ENCODE data around the gene S100A5.

Gene S100A5

DNA sequence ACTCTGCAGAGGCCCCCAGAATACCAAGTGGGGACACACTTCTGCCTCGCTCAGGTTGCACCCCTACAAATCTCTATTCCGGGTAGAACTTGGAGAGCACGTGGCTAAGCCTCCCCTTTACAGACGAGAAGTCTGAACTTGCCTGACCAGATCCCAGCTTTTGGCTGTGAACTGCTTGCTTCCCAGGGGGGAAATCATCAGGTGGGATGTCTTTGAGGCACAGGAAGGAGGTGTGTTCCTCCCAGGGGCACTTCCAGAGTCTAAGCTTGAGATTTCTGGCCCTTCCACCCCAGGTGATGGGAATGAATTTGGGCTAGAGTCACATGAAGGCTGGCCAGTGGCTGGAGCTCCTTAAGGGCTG is 9.6 kb upstream of the S100A5 start:
- Histone ChIP-seq H3K27ac (no peak overlapping the region), H3K27me3 (ENCODE audit: insufficient read depth, low read depth, severe bottlenecking) (no peaks in the 10 kb centered on the region), H3K4me3 (ENCODE audit: low read depth, low read length) (no peak overlapping the region), H3K36me3 (no peaks in the 10 kb centered on the region), H3K9me3 (ENCODE audit: severe bottlenecking) (no peaks in the 10 kb centered on the region)
- no peak for DNase-seq
- TF ChIP-seq CTCF (IDR thresholded peaks at IDR 0.05; ENCODE audit: low read depth, low read length), result no peak

DNA sequence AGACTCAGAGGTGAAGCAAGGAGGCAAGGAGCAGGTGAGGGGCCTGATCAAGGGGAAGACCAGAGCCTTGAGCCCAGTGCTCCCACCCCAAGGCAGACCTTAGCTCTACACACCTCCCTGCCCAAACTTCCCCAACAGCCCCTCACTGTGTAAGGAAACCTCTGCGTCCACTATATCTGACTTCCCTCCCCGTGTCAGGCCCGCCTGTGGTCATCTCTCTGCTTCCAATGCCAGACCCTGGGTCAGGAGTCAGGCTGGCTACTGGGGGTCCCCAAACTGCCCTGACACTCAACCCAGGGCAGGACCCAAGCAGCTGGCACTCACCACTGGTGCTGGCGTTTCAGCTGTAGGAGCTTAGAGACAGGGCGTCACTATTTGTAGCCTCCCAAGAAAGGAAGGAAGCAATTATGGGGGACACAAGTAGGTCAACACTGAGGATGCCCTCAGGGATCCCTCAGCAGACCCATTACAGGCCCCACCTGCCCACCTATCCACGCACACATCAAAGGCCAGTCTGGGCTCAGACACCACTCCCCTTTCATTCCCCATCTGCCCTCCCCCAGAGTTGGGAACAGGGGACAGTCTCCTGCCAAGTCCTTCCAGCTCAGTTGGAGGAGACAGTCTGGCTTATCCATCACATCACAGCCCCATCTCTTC is 9.1 kb upstream of the S100A5 start:
- no peak for TF ChIP-seq CTCF (IDR thresholded peaks at IDR 0.05; ENCODE audit: low read depth, low read length)
- Histone ChIP-seq H3K9me3 (ENCODE audit: severe bottlenecking) (no peaks in the 10 kb centered on the region), H3K36me3 (no peaks in the 10 kb centered on the region), H3K27ac (no peak overlapping the region), H3K4me3 (ENCODE audit: low read depth, low read length) (no peak overlapping the region), H3K27me3 (ENCODE audit: insufficient read depth, low read depth, severe bottlenecking) (no peaks in the 10 kb centered on the region)
- DNase-seq, result no peak

DNA sequence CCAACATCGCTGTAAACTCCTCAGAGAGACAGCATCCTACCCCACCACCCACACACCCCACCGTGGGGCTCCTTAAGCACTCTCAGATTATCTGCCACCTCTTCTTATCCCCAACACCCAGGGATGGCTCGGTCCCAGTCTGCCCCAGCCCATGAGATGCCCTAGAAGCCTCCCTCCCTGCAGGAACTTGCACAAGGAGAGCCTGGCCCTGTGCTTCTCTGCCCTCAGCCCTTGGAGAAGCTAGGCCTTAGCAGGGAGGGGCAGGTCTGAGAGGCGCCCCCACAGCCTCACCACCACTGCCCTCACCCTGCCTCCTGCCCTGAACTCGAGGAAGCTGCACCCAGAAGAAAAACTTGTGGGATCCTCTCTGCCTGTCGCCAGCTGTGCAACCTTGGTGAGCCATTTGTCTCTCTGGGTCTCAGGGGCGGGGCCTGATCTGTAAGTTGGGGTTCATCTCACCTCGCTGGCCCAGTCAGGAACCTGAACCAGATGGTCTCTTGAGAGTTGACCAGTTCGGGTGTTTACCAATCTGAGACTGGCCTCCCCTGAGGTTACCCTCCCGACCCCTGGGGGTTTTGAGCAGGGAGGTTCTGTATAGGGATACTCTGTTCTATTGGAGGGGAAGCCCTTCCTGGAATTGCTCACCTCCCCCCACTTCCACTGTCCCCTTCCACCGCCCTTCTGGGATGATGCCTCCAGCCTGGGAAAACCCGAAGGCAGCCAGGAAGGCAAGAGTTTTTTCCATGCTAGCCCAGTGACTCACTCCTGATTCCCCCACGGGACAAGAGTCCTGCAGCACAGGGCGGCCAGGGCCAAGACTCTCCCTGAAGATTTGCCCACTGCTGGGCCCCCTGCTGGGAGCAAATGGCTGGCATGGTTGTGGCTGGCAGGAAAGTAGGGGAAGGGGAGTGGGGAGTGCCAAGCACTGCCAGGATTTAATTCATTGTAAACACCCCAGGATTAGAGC is 8.3 kb upstream of the S100A5 start, which contains the start of gene S100A3:
Gene S100A3, minus strand, starts transcription at position 537 of the 967 bp plus-strand sequence. CDS start 773 bp downstream, outside the sequence.
- no peak for DNase-seq
- no peak within 1 kb of the TSS for H3K4me3 ChIP-seq (ENCODE audit: low read depth, low read length)

GRCh38 chr1:153547560-153548551 is 7.1 kb upstream of the S100A5 start:
- Histone ChIP-seq H3K36me3 (no peaks in the 10 kb centered on the region), H3K27ac (no peak overlapping the region), H3K9me3 (ENCODE audit: severe bottlenecking) (no peaks in the 10 kb centered on the region), H3K27me3 (ENCODE audit: insufficient read depth, low read depth, severe bottlenecking) (no peaks in the 10 kb centered on the region), H3K4me3 (ENCODE audit: low read depth, low read length) (no peak overlapping the region)
- DNase-seq, result no peak
- 0 out of 2 replicates have a peak, but pooled peaks have one; percentile 13 for TF ChIP-seq CTCF (IDR thresholded peaks at IDR 0.05; ENCODE audit: low read depth, low read length)

More for the DNA sequence above, 8.3 kb upstream of the S100A5 start, which contains the start of gene S100A3:
- no peaks in the 10 kb centered on the region for H3K27me3 ChIP-seq (ENCODE audit: insufficient read depth, low read depth, severe bottlenecking)
- no peak for TF ChIP-seq CTCF (IDR thresholded peaks at IDR 0.05; ENCODE audit: low read depth, low read length)
- no peak within 1 kb of the TSS for H3K27ac ChIP-seq
- no peaks in the 10 kb centered on the region for H3K9me3 ChIP-seq (ENCODE audit: severe bottlenecking)
- H3K36me3 ChIP-seq, result no peaks in the 10 kb centered on the region

- 0 out of 2 replicates have a peak, but pooled peaks have one; percentile 20 for TF ChIP-seq CTCF (IDR thresholded peaks at IDR 0.05; ENCODE audit: low read depth, low read length)
- no peaks in the 10 kb centered on the region for H3K9me3 ChIP-seq (ENCODE audit: severe bottlenecking)
- H3K36me3 ChIP-seq, result no peaks in the 10 kb centered on the region
- H3K4me3 ChIP-seq (ENCODE audit: low read depth, low read length), result no peak overlapping the region
- DNase-seq, result no peak
- H3K27ac ChIP-seq, result peak overlapping the region; percentile 3; the same call in 1 of the 2 replicates
- H3K27me3 ChIP-seq (ENCODE audit: insufficient read depth, low read depth, severe bottlenecking), result no peaks in the 10 kb centered on the region
Observed at GRCh38 chr1:153546796-153547559, 6.2 kb upstream of the S100A5 start.
